Activated naive CD8-positive, alpha-beta T cell treated with anti-CD3 and anti-CD28 coated beads, Interleukin-2, amount 50 U/mL, for 16 hours (primary cell): ENCODE measurements around the gene SDHAF2.
"Not testable (repeated sequence)": the region's sequence is repeated elsewhere in the genome, so short reads cannot be mapped to it uniquely, and the experiment has no call there.

ENCODE experiments used
- DNase-seq: peaks from one replicate; pipeline ENCODE4 v3.0.0-alpha.2; 2020; ENCODE audit warnings: low read depth, low spot score

Gene SDHAF2

DNA sequence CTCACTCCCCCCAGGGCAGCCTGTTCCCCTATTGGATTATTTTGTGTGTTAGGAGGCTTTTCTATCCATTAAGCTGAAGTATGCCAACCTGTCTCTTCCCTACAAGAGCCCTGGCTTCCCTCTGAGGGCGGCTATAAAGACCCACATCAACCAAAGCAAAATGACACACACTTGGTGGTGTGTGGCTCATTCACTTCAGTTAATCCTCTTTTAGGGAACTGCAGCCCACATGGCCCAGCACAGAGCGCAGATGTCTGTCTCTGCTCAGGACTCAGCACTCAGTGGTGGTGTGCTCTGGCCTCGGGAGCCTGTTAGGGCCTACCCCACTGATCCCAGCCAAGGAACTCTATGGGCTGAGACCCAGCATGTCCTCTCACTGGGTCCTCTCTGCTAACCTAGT lies 46.4 kb downstream of the SDHAF2 start:
- no peak for DNase-seq

DNA sequence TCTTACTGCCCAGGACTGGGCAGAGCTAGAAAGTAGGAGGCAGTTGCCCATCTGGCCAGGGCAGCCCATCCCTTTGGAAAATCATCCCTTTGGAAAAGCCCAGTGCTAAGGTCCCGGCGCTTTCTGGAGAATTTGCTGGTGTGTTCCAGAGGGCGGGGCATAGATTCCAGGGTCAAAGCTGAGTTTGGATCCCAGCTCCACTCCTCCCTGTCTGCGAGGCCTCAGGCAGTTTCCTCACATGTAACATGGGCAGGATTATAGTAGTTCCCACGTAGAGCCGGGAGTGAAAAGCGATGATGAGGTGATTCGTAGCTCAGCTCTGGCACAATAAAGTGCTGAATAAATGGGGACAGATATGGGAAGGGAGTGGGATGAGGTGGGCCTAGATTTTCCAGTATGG lies 47.2 kb downstream of the SDHAF2 start:
- DNase-seq, result no peak

GRCh38 chr11:61477727-61478148 lies 47.8 kb downstream of the SDHAF2 start:
- DNase-seq, result peak; percentile 31

DNA sequence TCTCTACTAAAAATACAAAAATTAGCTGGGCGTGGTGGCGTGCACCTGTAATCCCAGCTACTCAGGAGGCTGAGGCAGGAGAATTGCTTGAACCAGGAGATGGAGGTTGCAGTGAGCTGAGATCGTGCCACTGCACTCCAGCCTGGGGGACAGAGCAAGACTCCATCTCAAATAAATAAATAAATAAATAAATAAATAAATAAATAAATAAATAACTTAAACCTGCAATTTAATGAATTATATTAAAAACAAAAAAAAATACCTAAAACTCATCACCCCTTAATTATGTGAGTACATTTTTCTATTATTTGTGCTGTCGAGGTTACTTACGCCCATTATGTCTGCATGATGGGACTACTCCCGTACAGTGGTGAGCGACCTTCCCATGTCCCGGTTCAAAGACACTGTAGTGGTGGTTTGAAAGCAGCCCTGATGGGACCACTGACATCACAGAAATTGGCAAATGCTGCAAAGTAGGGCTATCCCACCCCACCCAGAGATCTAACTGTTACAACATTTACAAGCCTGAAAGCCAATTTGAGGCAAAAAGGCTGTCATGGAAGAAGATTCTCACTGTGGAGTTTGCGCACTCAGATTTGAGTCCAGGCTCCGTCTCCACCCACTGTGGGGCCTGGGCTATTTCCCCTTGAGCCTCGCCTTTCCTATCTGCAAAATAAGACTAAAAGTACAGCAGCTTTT lies 49.6 kb downstream of the SDHAF2 start:
- not testable (repeated sequence) for DNase-seq

DNA sequence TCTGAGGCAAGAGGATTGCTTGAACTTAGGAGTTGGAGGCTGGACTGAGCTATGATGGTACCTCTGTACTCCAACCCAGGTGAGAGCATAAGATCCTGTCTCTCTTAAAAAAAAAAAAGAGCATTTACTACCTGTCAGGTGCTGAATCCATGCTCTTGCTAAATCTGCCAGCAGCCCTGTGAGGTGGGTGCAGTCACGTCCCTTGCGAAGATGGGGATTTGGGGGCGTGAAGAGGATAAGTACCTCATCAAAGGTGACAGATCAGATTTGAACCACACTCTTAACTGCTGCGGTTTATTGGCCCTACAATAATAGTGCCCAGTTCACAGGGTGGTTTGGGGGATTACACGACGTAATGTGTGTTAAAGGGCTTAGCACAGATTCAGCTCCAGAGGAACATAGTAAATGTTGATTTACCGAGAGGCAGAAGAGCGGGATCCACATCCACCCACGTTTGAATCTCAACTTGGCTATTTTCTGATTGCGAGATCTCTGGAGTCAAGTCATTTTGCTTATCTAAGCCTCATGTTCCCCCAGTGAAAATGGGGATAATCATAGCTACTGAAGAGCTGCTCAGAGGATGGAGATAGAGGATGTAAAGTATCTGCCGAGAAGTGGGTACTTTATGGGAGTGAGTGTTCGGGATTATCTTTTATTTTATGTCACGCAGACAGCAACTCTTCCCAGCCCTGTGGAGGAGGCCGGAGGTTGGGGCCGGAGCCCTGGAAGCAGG lies 50.5 kb downstream of the SDHAF2 start:
- no peak for DNase-seq

DNA sequence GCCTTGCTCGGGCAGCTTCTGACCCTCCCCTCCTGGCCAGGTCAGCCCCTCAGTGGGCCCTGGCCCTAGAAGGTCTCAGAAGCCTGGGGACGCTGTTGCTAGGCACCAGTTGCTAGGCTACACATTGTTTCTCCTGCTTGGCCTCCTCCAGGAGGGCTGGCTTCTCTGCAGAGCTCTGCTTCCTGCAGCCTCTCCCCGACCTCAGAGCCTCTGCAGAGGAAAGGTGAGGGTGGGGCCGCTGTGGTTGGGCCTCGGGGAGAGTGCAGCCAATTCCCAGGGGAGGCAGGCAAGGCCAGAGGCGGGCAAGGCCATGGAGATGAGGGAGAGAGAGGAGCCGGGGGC lies 51.0 kb downstream of the SDHAF2 start:
- no peak for DNase-seq

DNA sequence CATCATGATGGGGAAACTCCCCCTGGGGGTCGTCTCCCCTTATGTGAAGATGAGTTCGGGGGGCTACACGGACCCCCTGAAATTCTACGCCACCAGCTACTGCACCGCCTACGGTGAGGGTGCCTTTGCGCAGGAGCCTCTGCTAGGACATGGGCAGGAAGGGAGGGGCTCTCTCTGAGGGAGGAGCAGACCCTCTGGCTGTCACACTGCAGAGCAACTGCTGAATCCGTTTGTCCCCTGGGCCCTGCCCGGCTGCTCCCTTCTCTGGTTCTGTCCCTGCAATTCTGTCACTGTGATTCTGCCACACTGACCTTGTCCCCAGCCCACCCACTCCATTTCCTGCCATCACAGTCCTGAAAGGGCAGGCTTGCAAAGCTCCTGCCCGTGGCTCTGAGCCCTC lies 51.9 kb downstream of the SDHAF2 start:
- no peak for DNase-seq

- DNase-seq, result no peak
Measured at GRCh38 chr11:61482513-61482912, 52.6 kb downstream of the SDHAF2 start.

GRCh38 chr11:61484541-61484940 lies 54.6 kb downstream of the SDHAF2 start:
- no peak for DNase-seq

DNA sequence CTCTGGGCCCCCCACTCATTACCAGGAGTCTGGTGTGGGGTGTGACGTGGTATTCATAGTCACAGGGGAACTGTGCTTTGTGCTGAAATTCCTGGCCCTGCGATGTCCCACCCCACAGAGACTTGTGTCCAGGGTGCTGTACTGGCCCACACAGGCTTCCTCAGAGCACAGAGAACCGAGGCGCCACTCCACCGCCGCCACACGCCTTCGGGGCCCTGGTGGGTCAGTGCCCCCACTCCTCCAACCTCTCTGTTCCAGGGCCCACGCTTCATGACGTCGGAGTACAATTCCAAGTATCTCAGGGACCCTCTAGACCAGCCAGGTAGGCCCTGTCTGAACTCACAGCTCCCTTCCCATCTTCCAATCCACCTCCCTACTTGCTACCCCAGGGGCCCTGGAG lies 55.2 kb downstream of the SDHAF2 start:
- DNase-seq, result no peak

- DNase-seq, result no peak
Measured at GRCh38 chr11:61486011-61486620, 56.2 kb downstream of the SDHAF2 start.

GRCh38 chr11:61486779-61487178 lies 56.9 kb downstream of the SDHAF2 start:
- DNase-seq, result no peak

GRCh38 chr11:61487342-61488025 lies 57.6 kb downstream of the SDHAF2 start:
- DNase-seq, result no peak

GRCh38 chr11:61488651-61489291 lies 58.8 kb downstream of the SDHAF2 start:
- no peak for DNase-seq

DNA sequence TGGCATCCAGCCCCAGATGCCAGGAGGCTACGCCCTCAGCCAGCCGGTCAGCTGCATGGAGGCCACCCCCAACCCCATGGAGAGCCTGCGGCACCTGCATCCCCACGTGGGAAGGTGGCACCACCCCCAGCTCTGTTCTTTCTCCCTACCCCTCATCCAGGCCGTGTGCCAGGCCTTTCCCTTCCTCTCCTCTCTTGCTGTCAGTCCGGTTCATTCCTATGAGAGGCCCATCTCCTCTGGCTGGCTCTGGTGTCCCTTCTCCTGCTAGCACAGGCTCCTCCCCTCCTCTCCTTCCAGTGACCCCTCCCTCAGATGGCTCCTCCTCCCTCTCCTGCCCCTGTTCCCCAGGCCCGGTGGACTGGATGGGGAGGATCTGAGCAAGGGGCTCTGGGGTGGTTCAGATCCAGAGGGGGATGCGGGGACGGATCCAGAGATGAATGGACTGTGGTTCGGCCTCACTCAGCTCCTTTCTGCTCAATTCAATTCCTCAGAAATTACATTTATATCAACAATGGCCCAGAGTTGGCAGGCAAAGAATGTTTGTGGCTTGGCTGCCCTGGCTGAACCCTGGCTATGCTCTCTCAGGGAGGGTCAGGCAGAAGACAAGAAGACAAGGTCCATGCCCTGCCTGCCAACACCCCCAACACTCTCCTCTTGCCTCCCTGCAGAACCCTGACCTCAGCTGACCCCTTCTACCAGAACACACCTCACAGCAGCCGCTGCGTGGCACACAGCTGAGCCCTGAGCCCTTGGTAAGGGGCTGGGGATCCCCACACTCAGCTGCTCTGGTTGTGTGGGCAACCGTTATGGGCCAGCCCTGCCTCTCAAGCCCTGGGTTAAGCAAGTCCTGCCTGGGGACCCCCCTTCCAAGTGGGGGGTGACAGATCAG lies 60.2 kb downstream of the SDHAF2 start:
- no peak for DNase-seq

DNA sequence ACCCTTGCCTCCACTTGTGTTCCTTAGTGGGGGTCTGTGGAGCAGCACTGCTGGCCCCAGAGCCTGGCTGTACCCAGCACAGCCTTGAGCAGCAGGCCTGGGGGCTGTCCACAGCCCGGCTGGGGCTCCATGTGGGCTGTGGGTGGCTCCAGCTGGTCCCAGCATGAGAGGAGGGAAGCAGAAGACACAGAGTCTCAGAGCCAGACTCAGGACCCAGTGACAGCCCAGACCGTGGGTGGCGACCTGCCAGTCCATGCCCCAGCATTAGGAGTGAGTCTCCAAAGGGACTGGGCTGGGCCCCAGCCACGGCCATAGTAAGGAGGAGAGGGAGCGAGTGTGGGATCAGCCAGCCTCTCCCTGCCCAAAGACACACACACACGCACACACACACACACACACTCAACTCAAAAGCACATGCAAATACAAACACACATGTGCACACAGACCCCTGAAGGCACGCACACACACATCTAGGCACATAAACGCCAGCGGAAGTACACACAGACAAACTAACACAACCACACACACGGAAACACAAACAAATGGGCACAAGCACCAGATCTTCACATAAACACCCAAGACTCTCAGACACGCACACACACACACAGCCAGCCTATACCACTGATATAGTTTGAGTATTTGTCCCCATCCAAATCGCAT lies 61.9 kb downstream of the SDHAF2 start:
- no peak for DNase-seq

- no peak for DNase-seq
Measured at GRCh38 chr11:61494381-61494961, 64.5 kb downstream of the SDHAF2 start.

DNA sequence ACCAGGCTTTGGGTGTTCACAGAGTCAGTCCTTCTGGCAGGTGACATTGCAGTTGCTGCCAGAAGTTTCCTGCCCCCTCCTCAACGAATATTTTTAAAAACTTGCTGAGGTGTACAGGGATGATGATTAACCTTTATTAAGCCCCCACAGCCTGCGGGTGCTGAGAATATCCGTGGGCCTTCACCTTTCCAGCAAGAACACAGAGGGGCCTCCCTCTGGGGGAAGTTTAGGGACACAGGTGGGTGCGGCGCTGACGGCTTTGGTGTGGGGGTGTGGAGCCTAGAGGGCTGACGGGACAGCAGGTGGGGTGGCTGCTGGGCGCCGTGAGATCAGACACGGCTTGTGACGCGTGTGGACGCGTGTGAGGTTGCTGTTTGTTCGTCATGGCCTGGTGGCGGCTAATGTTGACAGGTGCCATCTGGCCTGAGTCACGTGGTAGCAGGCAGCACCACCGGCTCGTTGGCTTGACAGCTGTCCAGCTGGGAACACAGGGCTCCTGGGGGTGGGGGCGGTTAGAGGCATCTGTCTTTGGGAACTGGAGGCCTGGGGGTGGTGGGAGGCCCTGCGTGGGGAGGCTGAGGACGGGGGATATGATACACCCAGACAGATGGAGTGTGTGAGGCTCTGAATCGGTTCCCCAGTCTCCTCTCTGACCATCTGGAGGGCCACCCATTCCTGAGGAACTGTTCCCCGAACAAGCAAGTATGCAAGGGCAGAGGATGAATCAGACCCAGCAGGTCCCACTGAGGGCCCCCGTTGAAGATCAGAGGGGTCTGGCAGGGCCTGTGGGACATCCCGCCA lies 66.1 kb downstream of the SDHAF2 start:
- DNase-seq, result no peak
